ENCODE results near the gene CD69.
A peak's percentile ranks its signal among the peaks of the same experiment; 100 is the strongest.
"Not testable (repeated sequence)": the region's sequence is repeated elsewhere in the genome, so short reads cannot be mapped to it uniquely, and the experiment has no call there.

CD69 gene

DNA sequence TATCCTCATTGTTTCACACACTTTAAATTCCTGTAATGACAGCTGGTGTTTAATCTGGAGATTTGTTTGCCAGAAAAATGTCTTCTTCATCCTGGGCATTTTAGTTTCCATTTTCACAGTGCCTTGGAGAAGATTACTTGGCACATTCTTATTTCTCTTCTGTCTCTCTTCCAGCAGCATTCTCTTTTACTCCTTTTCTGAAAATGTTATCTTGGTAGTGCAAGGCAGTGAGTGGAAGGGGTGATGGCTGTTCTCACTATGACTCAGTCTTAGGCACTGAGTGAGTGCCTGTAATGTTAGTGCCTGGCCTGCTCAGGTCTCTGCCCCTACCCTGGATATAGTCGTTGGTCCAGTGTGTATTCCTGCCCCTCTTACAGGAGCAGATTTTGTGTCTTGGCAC lies 40.9 kb downstream of the CD69 start:
- no peak for DNase-seq (ENCODE audit: low spot score)

DNA sequence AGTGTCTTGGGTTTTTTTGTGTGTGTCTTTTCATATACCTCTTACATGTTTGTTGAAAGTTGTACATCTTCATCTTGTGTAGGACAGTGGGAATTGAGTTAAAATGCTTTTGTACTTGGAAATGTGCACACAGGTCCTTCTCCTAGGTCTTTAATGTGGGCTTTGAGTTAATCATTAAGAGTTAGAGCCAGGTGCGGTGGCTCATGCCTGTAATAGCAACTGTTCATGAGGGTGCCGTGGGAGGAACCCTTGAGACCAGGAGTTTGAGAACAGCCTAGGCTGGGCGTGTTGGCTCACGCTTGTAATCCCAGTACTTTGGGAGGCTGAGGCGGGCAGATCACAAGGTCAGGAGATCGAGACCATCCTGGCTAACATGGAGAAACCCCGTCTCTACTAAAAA lies 41.7 kb downstream of the CD69 start:
- no peak for DNase-seq (ENCODE audit: low spot score)

DNA sequence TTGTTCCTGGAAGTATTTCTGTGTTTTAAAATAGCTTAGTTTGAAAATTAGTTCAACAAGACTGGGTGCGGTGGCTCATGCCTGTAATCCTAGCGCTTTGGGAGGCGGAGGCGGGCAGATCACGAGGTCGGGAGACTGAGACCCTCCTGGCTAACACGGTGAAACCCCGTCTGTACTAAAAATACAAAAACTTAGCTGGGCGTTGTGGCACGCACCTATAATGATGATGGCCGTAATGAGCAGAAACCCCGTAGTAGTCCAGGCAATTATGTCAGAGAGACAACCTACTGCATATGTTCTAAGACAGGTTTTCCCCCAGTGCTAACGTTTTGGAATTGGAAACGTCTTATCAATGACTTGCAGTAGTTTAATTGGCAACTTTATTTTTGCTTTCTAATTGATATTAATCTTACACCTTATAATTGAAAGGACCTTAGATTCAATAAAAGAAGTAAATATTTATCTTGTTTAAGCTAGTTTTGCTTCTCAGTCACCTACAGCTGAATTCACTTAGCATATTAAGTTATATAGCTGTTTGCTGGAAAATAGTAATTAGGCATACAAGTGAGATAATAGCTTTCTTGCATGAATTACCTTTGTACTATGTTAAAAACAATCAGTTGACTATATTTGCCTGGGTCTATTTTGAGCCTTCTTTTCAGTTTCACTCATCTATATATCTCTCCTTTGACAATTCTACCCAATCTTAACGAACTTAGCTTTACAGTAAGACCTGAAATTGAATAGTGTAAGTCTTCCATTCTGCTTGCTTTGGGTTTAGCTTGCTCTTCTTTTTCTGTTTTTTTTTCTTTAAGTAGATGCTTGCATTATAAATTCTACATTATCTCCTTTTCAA lies 43.4 kb downstream of the CD69 start:
- no peak for DNase-seq (ENCODE audit: low spot score)

DNA sequence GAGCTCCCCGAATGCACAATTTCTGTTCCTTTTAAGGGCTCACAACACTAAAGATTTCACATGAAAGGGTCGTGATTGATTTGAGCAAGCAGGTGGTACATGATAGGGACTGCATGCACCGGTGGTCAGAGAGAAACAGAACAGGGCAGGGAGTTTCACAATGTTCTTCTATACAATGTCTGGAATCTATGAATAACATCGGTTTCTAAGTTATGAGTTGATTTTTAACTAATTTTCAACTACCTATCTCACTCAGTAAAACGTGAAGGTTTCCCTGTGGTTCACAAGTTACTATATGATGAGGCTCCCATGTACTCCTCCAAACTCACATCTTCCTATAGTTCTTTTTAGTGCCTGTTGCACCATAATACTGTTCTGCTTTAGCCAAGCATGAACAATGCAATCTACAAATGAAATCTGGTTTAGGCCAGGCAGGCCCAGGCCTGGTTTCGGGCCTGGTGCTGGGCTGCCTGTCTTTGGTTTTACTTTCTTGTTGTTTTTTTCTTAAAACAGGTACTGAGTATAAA lies 47.6 kb downstream of the CD69 start:
- not testable (repeated sequence) for DNase-seq (ENCODE audit: low spot score)

DNA sequence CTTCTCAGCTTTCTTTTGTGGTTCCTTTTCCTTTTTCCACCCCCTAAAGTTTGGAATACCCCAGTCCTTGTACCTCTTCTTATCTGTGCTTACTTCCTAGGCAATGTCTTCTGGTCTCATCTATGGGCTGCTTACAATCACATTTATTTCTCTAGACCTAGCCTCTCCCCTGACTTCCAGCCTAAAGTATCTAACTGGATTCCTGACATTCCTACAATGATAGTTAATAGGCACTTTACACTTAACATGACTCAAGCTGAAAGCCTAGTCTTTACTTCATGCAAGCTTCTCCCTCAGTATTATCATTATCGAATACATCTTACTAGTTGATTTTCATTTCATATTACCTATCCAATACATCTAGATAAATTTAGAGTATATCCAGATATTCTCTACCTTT lies 49.0 kb downstream of the CD69 start:
- no peak for DNase-seq (ENCODE audit: low spot score)

DNA sequence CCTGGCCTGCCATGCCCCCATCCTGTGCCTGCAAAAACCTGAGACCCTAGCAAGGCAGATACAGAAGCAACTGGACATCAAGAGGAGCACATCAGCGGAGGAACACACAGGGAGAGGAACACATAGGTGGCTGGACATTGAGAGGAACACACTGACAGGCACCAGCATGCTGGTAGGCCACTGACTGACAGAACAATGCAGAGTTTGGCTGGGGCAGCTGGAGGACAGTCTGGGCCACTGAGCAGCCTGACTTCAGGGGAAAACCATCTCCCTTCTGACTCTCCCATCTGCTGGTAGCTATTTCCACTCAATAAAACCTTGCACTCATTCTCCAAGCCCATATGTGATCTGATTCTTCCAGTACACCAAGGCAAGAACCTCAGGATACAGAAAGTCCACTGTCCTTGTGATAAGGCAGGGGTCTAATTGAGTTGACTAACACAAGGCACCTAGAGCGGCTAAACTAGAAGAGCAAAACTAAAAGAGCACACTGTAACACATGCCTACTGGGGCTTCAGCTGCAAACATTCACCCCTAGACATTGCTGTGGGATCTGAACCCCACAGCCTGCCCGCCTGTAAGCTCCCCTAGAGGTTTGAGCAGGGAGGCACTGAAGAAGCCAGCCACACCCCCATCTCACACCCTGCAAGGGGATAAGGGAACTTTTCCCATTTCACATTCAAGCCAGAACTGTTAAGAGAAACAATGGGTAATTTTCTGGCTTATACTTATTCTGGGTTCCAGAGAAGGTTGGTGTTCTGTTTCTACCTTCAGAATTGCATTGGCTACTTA lies 49.9 kb downstream of the CD69 start:
- DNase-seq (ENCODE audit: low spot score), result no peak

DNA sequence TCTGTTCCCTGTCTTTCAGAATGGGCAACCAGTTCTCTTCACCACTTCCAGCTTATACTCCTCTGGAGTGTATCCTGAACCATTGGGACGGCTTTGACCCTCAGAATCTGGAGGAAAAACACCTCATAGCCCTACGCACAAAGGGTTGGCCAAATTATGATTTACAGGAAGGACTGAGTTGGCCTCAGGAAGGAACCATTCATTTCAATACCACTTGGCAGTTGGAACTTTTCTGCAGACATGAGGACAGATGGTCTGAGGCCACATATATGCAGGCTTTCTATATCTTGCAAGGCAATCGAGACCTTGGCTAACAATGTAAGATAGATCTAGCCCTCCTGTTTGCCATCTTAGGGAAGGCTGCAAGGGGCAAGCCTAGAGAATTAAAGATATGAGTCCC lies 51.8 kb downstream of the CD69 start:
- no peak for DNase-seq (ENCODE audit: low spot score)

DNA sequence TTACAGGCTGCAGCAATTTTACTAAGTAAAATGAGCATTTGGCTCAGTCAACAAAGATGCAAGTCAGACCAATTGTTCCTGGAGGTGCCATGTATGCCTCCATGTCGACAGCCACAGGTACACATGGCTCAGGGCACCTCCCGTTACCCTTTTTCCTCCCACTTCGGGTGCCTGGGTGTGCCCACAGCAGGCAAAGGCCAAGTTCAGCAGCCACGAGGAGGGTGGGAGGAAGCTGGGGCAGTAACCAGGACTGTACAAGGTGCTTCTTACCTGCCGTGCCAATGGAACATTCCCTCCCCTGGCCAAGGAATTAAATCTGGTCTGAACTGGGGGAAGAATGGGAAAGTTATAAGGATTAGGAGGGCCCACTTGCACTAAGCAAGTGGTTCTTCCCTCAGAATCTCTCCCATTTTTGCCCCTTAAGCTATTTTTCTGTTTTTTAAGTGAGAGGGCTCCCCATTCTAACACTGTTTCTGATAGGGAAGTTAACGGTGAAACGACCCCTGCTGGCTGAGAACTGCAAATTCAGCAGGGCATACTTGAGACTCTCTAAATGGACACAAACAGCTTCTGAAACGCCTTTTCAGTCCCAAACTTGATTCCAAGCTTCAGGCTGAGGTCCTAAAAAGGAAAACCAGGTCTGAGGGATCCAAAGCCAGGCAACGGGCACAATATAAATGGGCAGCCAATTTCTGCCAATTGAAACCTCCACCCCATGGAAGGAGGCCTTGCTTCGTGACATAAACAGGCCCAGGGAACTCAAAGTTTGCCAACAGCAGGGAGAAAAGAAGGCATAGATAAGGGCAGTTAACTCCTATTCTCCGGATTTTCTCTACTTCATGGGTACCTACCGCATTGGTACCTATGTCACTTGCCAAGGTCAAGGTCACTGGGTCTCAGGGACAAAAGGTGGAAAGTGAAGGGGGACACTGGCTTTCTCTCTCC lies 52.6 kb downstream of the CD69 start:
- DNase-seq (ENCODE audit: low spot score), result peak; percentile 75

DNA sequence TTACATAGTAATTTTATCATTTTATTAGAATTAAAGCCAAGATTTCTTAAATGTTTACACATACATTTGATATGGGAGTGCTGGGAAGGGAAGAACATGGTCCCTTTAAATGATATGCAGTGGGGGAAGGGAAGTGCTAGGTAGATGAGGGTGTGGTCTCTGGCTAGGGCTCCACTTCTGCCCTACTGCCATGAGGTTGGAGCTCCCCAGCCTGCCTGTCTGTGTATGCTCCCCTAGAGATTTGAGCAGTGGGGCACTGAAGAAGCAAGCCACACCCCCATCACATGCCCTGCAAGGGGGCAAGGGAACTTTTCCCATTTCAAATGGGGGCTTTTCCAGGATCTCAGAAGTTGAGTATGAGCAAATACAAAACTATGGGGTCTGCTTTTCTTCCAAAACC lies 53.3 kb downstream of the CD69 start:
- DNase-seq (ENCODE audit: low spot score), result no peak

DNA sequence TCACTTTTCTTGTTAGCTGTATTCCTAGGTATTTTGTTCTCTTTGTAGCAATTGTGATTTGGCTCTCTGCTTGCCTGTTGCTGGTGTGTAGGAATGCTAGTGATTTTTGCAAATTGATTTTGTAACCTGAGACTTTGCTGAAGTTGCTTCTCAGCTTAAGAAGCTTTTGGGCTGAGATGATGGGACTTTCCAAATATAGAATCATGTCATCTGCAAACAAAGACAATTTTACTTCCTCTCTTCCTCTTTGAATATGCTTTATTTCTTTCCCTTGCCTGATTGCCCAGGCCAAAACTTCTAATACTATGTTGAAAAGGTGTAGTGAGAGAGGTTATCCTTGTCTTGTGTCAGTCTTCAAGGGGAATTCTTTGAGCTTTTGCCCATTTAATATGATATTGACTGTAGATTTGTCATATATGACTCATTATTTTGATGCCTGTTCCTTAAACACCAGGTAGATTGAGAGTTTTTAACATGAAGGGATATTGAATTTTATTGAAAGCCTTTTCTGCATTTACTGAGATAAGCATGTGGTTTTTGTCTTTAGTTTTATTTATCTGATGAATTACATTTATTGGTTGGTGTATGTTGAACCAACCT lies 54.5 kb downstream of the CD69 start:
- no peak for DNase-seq (ENCODE audit: low spot score)

DNA sequence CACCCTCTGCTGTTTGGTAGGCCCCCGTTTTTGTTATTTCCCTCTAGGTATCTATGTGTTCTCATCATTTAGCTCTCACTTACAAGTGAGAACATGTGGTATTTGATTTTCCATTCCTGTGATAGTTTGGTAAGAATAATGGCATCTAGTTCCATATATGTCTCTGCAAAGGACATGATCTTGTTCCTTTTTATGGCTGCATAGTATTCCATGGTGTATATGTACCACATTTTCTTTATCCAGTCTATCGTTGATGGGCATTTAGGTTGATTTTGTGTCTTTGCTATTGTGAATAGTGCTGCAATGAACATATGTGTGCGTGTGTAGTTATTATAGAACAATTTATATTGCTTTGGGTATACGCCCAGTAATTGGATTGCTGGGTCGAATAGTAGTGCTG lies 56.1 kb downstream of the CD69 start:
- not testable (repeated sequence) for DNase-seq (ENCODE audit: low spot score)

Measured in CD4-positive, alpha-beta T cell treated with Interleukin-6 at 100 ng/mL for 8 hours (primary cell).